ENCODE data around the gene MATN3. TPM values are rescaled to one million over a fixed set of nuclear protein-coding genes. Genes with fewer than 3 reads are reported as not detected.

MATN3 gene
- total RNA-seq, 2 experiments from 2014 or later = not detected

DNA sequence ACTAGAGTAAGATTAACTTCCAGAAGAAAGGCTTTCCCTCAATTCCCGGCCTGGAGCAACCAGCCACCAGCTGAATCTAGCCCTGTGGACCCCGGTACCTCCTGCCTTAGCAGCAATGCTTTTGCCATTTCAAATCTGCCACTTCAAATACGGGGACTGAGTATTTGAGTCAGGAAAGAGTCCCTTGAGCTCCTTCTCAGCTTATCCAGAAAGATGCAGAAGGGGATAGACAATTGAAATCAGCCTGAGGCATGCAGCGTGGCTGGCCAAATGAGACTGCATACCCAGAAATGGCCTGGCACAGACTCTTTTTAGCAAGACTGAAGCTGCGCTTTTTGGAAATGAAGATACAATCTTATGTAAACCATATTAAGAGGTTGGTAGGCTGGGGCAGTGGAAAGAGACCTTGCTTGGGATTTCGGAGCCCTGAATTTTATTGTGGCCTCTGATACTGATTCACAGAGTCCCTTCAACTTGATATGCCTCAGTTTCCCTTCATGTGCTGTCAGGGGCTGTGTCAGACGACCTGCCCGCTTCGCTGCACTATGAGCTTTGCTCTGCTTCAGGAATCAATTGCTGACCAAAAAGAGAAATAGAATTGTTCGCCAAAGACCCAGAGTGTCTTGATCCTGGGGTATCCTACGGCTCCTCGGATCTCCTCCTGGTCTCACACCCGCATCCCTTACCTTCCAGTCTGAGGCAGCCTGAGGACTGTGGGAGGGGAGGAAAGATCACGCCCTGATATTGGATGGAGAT is 1.0 kb downstream of the MATN3 start:
- ChIA-PET POLR2A (interaction anchor here (0.6 kb wide), 1 partner anchor 88 kb away, joined by 3 read pairs; no protein-coding TSS in a partner anchor), CTCF (no interaction called here)

DNA sequence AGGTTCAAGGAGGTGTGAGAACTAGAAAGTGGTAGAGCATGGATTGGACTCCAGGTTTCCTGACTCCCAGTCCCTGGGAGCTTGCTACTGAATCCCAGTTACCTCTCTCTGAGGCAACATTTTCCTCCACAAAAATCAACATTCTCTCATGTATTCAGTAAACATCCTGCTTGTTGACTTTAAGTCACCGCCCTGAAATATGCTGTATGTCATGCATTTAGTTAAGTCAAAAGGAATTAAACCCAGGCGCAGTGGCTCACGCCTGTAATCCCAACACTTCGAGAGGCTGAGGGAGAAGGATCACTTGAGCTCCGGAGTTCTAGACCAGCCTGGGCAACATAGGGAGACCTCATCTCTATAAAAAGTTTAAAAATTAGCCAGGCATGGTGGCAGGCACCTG is 3.8 kb downstream of the MATN3 start:
- ChIA-PET CTCF (no interaction called here), POLR2A (no interaction called here)

DNA sequence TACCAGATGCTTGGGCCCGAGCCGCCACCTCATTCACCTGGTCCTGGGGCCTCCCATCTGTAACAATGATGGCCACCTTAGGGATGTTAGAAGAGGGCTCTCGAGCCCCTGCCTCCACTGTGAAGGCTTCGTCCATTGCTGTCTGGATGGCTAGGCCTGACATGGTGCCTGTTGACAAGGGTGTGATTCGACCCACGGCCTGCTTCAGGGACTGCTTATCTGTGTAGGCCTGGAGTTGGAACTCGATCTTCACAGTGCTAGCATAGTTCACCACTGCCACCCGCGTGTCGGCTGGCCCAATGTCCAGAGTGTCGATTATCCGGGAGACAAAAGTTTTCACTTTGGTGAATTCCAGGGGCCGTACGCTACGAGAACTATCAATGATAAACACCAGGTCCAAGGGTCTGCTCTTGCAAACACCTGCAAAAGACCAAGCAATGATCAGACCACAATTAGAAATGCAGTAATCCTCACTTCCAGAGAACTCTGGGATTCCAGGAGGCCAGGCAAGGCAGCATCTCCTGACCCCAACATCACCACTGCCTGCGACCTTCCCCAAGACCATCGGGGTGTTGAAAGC is 6.5 kb downstream of the MATN3 start:
- CTCF ChIA-PET = no interaction called here
- POLR2A ChIA-PET = no interaction called here

DNA sequence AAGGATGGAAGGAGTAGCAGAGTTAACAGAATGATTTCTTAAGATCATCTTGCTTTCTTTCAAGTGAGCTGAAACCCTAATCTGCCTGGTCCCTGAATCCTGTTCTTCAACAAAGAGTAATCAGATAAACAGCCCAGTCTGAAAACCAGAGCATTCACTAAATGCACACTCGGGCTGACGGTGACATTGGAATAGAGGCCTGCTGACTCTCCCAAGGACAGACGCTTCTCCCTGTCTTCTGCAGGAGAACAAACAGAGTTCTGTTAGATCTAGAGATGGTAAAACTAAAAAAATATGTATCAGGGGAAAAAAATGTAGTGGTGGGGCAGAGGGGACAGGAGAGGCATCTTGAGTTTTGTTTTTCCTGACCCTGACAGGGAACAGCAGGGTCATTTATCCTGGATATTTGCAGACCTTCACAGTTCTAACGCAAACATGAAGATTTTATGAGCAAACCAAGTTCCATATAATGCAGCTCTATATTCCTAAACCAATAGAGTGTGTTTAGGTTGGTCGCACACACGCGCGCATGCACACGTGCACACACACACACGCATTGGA is 7.3 kb downstream of the MATN3 start:
- POLR2A ChIA-PET = no interaction called here
- CTCF ChIA-PET = no interaction called here

DNA sequence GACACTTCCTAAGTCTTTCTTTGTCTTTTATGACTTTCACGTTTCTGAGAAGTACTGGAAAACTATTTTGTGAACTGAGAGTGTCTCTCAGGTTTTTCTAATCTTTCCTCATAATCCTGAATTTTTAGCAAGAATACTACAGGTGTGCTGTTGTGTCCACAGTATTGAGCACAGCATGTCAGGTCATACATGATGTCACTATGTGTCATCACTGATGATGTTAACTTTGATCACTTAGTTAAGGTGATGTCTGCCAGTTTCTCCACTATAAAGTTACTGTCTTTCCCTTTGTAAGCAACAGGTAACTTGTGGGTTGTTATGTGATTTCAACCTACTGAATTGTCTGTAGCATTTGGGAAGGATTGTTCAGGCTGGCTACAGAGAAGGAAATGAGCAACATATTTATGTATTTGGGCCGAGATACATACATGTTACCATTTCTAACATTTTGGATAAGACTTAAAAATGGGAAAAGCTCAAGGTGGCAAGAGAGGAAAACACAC is 11.1 kb downstream of the MATN3 start:
- ChIA-PET POLR2A (no interaction called here), CTCF (interaction anchor here (1.4 kb wide), 1 partner anchor 14 kb away, joined by 11 read pairs; no protein-coding TSS in a partner anchor)

DNA sequence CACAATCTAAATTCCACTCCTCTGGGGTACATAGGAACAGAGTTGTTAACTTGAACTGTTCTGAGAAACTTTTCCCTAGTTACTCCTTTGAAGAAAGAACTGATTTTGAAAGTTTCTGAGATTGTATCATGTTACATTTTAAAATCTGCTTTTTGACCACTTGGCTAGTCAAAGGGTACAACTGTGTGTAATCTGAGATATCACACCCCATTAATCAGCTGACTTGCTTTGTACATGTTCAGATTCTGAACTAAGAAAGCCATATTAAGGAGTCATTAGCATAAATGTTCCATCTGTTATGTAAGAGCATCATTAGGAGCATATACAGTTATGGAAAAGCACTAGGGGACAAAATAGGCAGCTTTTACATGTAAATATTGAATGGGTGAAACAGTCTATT is 18.7 kb downstream of the MATN3 start:
- CTCF ChIA-PET = no interaction called here
- POLR2A ChIA-PET = no interaction called here

DNA sequence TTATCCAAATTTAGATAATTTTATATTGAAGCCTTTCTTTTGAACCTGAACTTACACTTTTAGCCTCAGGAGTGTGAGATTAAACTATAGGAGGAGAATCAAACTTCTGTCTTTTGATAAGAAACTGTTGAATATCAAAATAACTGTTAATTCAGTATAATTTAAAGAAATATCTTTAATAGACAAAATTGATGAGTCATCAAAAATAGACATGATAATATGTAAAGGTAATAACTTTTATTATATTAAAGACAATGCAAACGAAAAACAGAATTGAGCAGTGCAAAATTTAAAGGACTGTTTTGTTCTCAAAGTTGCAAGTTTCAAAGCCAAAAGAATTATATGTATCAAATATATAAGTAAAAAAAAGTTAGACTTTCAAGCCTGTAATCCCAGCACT is 20.6 kb downstream of the MATN3 start:
- ChIA-PET POLR2A (no interaction called here), CTCF (no interaction called here)

DNA sequence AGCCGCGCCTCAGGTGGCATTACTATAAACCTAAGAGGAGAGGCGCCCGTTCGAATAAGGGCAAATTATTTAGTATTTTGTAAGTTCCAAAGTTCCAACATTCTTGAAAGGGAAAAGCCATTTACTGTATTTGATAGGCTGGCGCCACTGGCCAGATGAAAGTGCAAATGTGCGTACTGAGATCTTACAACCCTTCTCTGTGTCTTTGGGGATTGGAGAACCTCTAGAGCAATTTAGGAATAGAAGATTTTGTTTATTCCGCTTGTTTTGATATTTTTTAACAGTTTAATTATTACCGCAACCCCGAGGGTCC is 22.1 kb downstream of the MATN3 start:
- ChIA-PET CTCF (no interaction called here), POLR2A (interaction anchor here (1.2 kb wide), 1 partner anchor 89 kb away, joined by 5 read pairs; no protein-coding TSS in a partner anchor)

DNA sequence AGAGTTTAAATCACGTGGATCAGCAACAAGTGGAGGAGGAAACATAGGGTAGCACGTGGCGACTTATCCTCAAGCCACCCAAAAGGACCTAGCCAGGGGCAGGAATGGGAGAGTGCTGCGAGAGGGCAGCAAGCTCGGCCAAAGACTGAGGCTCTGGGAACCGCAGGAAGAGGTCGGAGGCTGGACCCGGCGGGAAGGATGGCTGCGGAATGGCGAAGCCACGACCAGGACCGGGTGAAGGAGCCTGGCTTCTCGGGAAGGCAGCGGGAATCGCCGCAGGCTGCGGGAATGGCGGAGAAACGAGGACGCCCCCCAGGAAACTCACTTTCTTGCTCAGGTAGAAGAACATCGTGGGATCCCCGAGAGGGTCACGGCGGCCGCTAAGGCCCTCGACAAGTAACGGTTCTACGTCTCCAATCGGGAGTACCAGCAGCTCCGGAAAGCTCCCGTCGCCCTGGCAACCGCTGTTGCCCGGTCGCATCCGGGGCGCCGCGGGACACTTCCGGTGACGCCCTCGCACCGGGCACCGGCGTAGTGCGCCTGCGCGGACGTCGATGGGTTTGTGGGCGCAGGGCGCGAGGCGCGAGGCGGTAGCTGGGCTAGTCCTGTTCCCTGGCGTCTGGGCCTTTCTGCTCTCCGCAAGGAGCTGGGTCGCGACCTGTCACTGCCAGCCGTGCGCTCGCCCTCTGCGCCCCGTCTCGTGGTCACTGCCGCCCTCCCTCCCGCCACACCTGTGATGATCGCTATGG is 22.6 kb downstream of the MATN3 start, which contains the start of gene WDR35:
Gene WDR35 (minus strand): TSS at position 439 of the 749 bp plus-strand sequence. CDS start 90 bp downstream, at position 349.
- CTCF ChIA-PET = no interaction called here
- POLR2A ChIA-PET = interaction anchor here (0.6 to 1.2 kb wide), 2 partner anchors 89 to 1430 kb away, joined by 4 to 5 read pairs; no protein-coding TSS in a partner anchor

DNA sequence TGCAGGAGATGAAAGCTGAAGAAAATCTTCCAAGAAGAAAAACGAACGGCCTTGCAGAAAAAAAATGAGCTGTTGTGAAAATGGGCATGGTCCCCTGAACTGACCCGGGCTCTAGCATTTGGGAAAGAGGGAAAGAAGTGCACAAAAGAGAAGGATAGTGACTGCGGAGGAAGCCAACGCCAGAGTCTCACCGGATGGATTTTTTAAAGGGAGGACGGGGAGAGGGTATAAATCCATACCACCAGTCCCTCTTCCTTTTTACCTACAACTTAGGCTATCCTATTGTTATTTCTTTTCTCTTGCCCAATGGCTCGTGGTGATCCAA is 23.2 kb downstream of the MATN3 start:
- ChIA-PET CTCF (no interaction called here), POLR2A (interaction anchor here (0.6 to 1.2 kb wide), 2 partner anchors 88 to 1429 kb away, joined by 4 to 5 read pairs; no protein-coding TSS in a partner anchor)

DNA sequence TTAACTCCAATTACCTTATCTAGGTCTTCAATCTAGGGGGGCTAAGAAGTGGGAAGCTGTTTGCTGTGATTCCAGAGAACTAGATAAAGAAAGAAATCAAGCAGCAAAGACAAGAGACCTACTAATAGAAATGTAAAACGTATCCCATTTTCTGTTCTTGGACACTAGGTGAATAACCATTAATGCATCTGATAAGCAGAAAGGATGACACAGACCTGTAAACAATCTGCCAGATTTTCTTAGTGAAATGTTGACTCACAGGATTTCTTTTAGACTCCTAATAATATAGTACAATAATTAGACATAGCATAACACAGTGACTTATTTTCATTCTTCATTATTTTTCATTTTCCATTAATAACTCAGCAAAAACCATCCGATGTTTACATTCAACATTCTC is 23.9 kb downstream of the MATN3 start:
- ChIA-PET CTCF (no interaction called here), POLR2A (no interaction called here)

DNA sequence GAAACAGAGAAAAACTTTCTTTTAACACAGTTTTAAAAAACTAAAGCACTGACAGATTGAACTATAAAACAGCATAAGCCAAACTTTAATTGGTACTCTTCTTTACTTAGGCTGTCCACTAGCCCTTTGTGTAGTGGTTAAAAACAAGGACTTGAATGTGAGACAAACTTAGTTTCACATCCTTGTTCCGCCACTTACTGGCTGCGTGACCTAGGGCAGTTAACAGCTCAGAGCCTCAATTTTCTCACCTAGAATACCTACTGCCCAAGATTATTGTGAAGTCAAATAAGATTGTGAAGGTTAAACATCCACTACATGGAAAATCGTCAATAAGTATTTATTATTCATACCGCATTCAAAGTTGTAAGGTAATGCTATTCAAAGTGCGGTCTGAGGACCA is 24.5 kb downstream of the MATN3 start:
- ChIA-PET POLR2A (no interaction called here), CTCF (no interaction called here)

DNA sequence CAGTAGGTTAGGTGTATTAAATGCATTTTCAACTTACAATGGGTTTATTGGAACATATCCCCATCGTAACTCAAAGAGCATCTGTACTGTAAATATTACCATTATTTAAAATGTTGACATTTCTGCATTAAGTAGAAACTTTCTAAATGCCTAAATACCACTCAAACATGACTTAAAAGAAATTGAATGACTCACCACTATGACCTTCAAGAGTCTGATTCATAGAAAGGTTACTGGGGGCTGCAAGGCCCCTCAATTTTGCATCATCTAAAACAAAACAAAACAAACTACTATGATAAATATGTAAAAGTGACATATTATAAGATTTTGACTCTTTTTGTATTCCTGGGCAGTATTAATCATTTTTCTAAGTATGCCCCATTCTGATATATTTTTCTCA is 30.2 kb downstream of the MATN3 start:
- POLR2A ChIA-PET = no interaction called here
- CTCF ChIA-PET = no interaction called here

DNA sequence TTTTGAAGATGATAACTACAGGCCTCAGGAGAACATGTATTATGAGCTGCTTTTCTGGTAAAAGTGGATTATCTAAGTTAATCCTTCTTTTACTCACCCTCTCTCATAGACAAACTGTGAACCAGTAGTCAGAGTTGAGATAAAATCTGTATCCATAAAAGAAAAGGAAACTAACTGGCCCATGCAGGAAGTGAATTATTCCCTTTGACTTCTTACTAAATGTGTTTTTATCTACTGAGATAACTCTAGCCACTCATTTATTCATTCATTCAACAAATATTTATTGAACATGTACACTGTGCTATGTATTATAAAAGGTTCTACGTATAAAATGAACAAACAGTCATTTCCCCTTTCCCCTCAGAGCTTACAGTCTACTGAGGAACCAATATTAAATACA is 32.5 kb downstream of the MATN3 start:
- POLR2A ChIA-PET = no interaction called here
- CTCF ChIA-PET = no interaction called here

DNA sequence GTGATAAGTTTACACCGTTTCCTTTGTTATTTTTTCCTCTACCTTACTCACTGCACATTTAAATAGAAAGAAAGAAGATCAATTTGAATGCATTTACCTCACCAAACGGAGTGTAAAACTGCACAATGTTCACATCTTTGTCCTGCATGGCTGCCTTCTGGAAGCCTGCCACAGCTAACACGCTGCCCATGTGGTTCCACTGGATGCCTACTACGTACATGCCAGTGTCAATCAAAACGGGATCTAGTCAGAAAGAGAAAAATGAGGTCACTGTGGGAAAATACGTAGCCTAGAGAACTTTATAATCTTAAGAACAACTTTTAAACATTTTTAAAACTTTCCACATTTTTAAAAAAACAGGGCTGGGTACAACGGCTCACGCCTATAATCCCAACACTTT is 39.0 kb downstream of the MATN3 start:
- CTCF ChIA-PET = no interaction called here
- POLR2A ChIA-PET = no interaction called here

DNA sequence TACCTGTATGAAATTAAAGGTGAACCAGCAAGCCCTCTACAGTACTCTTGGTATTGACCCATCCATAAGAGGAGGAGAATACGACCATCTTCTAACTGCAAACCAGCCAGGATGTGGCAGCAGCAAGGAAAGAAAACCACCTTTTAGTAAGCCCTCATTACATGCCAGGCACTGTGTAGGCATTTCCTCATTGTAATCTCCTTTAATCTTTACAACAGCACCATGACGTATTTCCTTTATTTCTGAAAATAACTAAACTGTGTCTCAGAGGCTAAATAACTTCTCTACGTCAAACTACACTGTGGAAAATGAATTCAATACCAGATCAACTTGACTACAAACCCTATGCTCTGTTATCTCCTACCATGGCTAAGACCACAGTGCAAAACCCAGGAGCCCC is 40.8 kb downstream of the MATN3 start:
- CTCF ChIA-PET = no interaction called here

DNA sequence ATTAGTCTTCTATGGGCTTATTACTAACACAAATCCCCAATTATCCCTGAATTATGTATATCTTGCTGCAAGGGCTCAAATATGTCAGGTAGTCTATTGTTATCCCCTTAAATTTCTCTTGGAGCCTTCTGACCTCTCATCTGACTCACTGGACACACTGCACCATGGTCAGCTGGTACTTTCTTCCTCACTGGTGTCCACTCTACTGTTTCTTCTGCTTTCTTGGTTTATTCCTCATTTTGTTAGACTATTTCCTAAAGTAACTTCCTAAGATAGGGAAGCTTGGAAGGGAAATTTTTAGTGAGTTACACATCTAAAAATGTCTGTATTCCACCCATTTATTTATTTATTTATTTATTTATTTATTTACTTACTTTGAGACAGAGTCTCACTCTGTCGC is 49.1 kb downstream of the MATN3 start:
- POLR2A ChIA-PET = no interaction called here
- CTCF ChIA-PET = interaction anchor here (0.7 kb wide), 1 partner anchor 15 kb away, joined by 3 read pairs; no protein-coding TSS in a partner anchor

More for the DNA sequence above, 40.8 kb downstream of the MATN3 start:
- POLR2A ChIA-PET = no interaction called here

DNA sequence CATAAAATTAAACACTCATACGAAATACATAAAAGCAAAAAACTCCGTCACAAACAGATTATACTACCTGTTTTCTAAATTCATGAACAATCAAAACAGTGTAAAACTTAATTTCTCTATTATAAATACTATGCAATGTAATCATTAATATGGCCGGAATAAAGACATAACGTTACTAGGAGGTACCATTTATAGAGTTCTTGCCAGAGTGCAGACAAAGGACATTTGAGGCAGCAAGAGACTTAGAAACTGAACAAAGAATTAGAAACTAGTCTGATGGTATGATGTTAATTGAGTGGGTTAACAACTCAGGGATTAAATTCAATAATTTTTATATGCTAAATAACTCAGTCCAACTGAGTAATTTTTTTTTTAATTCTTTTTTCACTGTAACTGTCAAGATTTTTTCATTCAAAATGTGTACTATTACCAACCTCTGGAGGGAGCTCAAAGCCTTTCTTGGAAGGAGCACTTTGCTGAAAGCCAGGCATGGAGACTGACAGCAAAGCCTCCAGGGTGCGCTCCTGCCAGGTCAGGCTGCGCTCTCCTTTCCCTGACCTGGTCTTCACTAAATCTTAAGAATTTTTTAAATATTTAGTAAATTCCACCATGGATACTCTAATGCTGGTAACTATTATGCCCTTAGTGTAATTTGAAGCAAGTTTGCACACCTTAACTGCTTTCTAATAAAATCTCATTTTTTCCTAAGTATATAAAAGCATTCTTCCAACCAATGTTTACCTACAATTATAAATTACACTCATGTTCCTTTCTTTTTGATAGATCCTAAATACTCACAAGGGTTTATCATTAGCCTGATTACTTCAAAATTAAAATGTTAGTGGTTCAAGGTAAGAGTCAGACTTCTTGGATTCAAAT is 56.7 kb downstream of the MATN3 start:
- ChIA-PET CTCF (interaction anchor here (1.3 kb wide), 1 partner anchor 239 kb away, joined by 4 read pairs; no protein-coding TSS in a partner anchor), POLR2A (no interaction called here)

DNA sequence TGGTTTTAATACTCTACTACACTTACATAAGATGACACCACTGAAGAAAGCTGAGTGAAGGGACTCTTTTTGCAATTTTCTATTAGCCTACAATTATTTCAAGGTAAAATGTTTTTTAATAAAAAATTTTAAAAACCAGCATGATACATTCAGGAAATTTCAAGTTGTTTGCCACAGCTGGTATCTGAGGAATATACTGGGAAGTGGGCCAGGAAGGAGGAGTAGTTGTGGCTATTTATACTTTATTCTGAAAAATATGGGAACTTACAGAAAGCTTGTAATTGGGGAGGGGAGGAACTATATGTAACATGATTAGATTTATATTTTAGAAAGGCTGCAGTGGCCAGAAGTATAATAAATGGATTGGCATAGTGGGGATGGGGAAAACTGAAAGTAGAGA is 63.4 kb downstream of the MATN3 start:
- ChIA-PET POLR2A (interaction anchor here (0.6 kb wide), 1 partner anchor 49 kb away, joined by 3 read pairs; no protein-coding TSS in a partner anchor), CTCF (interaction anchor here (1.0 kb wide), 1 partner anchor 15 kb away, joined by 3 read pairs; no protein-coding TSS in a partner anchor)

All from activated CD8-positive, alpha-beta memory T cell treated with anti-CD3 and anti-CD28 coated beads for 36 hours (primary cell).